Suprapubic skin (tissue), 3 donors: ENCODE results near the gene TNS3.

Experiments used
- CTCF ChIP-seq, 2 donors: fragments of 200-600 bp in 1 of 2; fragments of 450-650 bp in 1 of 2; sonication (generic) in 1 of 2; IDR thresholded peaks; one replicate each; pipeline ENCODE4 v1.5.1; 2016 to 2019; ENCODE audit warnings: antibody characterized with exemption in 2 of 2, mild to moderate bottlenecking in 1 of 2, moderate library complexity in 1 of 2
- EP300 ChIP-seq: sonication (generic); formaldehyde crosslinking; IDR thresholded peaks from one replicate; pipeline ENCODE4 v1.6.1; 2017; ENCODE audit warnings: antibody characterized with exemption

GRCh38 chr7:47496056-47496665, 85.8 kb downstream of the TNS3 start:
- TF ChIP-seq EP300 (no peak), CTCF (IDR thresholded peaks at IDR 0.05) (no peak)
